ENCODE results near the gene LDHB.
"Not testable (repeated sequence)": the region's sequence is repeated elsewhere in the genome, so short reads cannot be mapped to it uniquely, and the experiment has no call there.

DNA sequence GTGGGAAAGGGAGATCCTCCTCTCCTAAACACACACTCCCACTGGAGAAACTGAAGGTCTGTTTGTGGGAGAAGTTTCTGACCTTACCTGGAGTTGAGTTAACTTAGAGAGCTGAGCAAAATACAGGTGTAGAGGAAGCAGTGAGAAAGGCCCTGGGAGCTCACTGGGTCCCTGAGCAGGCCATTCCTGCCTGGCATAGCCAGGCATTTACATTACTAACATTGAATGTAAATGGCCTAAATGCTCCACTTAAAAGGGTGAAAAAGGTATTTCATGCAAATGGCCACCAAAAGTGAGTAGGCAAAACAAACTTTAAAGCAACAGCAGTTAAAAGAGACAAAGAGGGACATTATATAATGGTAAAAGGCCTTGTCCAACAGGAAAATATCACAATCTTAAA lies 62.3 kb downstream of the LDHB start:
- not testable (repeated sequence) for TF ChIP-seq POLR2A, EP300 (IDR thresholded peaks at IDR 0.05)
- TF ChIP-seq, protein P1, sequence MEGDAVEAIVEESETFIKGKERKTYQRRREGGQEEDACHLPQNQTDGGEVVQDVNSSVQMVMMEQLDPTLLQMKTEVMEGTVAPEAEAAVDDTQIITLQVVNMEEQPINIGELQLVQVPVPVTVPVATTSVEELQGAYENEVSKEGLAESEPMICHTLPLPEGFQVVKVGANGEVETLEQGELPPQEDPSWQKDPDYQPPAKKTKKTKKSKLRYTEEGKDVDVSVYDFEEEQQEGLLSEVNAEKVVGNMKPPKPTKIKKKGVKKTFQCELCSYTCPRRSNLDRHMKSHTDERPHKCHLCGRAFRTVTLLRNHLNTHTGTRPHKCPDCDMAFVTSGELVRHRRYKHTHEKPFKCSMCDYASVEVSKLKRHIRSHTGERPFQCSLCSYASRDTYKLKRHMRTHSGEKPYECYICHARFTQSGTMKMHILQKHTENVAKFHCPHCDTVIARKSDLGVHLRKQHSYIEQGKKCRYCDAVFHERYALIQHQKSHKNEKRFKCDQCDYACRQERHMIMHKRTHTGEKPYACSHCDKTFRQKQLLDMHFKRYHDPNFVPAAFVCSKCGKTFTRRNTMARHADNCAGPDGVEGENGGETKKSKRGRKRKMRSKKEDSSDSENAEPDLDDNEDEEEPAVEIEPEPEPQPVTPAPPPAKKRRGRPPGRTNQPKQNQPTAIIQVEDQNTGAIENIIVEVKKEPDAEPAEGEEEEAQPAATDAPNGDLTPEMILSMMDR (IDR thresholded peaks at IDR 0.05): not testable (repeated sequence)
